HepG2 (cell line): ENCODE results near the gene C19orf38. TPM values are rescaled to one million over a fixed set of nuclear protein-coding genes. Genes with fewer than 3 reads are reported as not detected.

Experiments used
- AGO2 ChIP-seq: fragments of 200-400 bp; formaldehyde crosslinking; optimal IDR thresholded peaks from 2 replicates; pipeline ENCODE3; 2017; ENCODE audit warnings: mild to moderate bottlenecking, low read depth, low read length, moderate library complexity
- ATF1 ChIP-seq: IDR thresholded peaks from 2 replicates; pipeline ENCODE4 v1.6.1; 2016; ENCODE audit warnings: mild to moderate bottlenecking, control low read depth
- BCL3 ChIP-seq: sonication (generic); formaldehyde crosslinking; IDR thresholded peaks from 2 replicates; pipeline ENCODE4 v1.5.1; 2020; ENCODE audit warnings: mild to moderate bottlenecking, missing genetic modification reagents, moderate library complexity
- CHCHD3 ChIP-seq: sonication (generic); formaldehyde crosslinking; IDR thresholded peaks from 2 replicates; pipeline ENCODE4 v1.8.0; 2022; ENCODE audit warnings: mild to moderate bottlenecking, missing genetic modification reagents, moderate library complexity
- DR1 ChIP-seq: sonication (generic); formaldehyde crosslinking; IDR thresholded peaks from 2 replicates; pipeline ENCODE4 v1.8.0; 2021; ENCODE audit warnings: mild to moderate bottlenecking, missing genetic modification reagents, inconsistent platforms
- ELF4 ChIP-seq: sonication (generic); formaldehyde crosslinking; IDR thresholded peaks from 2 replicates; pipeline ENCODE4 v1.5.0; 2020; ENCODE audit warnings: missing genetic modification reagents, mild to moderate bottlenecking, moderate library complexity, borderline replicate concordance
- GATAD2A ChIP-seq: IDR thresholded peaks from 2 replicates; pipeline ENCODE4 v1.6.1; 2016
- MXI1 ChIP-seq: IDR thresholded peaks from 3 replicates; pipeline ENCODE4 v1.6.1; 2012; ENCODE audit warnings: low read depth, low read length, inconsistent platforms, borderline replicate concordance
- SKIL ChIP-seq: sonication (generic); formaldehyde crosslinking; IDR thresholded peaks from 2 replicates; pipeline ENCODE4 v1.8.0; 2022; ENCODE audit warnings: missing genetic modification reagents, mild to moderate bottlenecking, moderate library complexity, borderline replicate concordance
- SNAPC4 ChIP-seq: sonication (generic); formaldehyde crosslinking; IDR thresholded peaks from 2 replicates; pipeline ENCODE4 v1.4.0; 2020; ENCODE audit warnings: mild to moderate bottlenecking, missing genetic modification reagents
- THAP11 ChIP-seq: IDR thresholded peaks from 2 replicates; pipeline ENCODE4 v1.6.1; 2016; ENCODE audit warnings: missing biosample characterization, missing genetic modification reagents
- ZNF180 ChIP-seq: sonication (generic); formaldehyde crosslinking; IDR thresholded peaks from 2 replicates; pipeline ENCODE4 v1.4.0; 2020; ENCODE audit warnings: low read depth, missing genetic modification reagents, borderline replicate concordance
- ZNF253 ChIP-seq: sonication (generic); formaldehyde crosslinking; IDR thresholded peaks from 2 replicates; pipeline ENCODE4 v1.8.0; 2022; ENCODE audit warnings: mild to moderate bottlenecking, missing genetic modification reagents, borderline replicate concordance
- ZNF256 ChIP-seq: sonication (generic); formaldehyde crosslinking; conservative IDR thresholded peaks from 2 replicates; pipeline ENCODE4 v1.4.0; 2020; ENCODE audit warnings: missing genetic modification reagents
- ZNF382 ChIP-seq: sonication (generic); formaldehyde crosslinking; IDR thresholded peaks from 2 replicates; pipeline ENCODE4 v1.5.0; 2020; ENCODE audit warnings: missing genetic modification reagents, mild to moderate bottlenecking, borderline replicate concordance
- ZNF44 ChIP-seq: sonication (generic); formaldehyde crosslinking; IDR thresholded peaks from 2 replicates; pipeline ENCODE4 v1.5.1; 2020; ENCODE audit warnings: mild to moderate bottlenecking, missing genetic modification reagents
- ZNF501 ChIP-seq: sonication (generic); formaldehyde crosslinking; IDR thresholded peaks from 2 replicates; pipeline ENCODE4 v1.5.1; 2020; ENCODE audit warnings: mild to moderate bottlenecking, moderate library complexity, missing genetic modification reagents
- ZNF720 ChIP-seq: sonication (generic); formaldehyde crosslinking; IDR thresholded peaks from 2 replicates; pipeline ENCODE4 v1.4.0; 2020; ENCODE audit warnings: missing genetic modification reagents
- ZNF766 ChIP-seq: sonication (generic); formaldehyde crosslinking; IDR thresholded peaks from 2 replicates; pipeline ENCODE4 v1.5.0; 2020; ENCODE audit warnings: missing genetic modification reagents, borderline replicate concordance
- ZNF788 ChIP-seq: sonication (generic); formaldehyde crosslinking; IDR thresholded peaks from 2 replicates; pipeline ENCODE4 v1.5.0; 2020; ENCODE audit warnings: mild to moderate bottlenecking, missing genetic modification reagents, borderline replicate concordance
- ZSCAN29 ChIP-seq: sonication (generic); formaldehyde crosslinking; conservative IDR thresholded peaks from 2 replicates; pipeline ENCODE4 v1.4.0; 2020; ENCODE audit warnings: mild to moderate bottlenecking, missing genetic modification reagents
- polyA plus RNA-seq, 8 experiments: library from polyadenylated mRNA; depleted of rRNA in 3 of 8; stranded (reverse) in 7 of 8; unstranded in 1 of 8; fragments of >200 nt; fragmentation: Illumina TruSeq in 4 of 8; extraction: Trizol in 4 of 8; gene quantifications; 2 replicates each; pipeline versions ENCODE4 v1.2.1 to v1.2.3, GENCODE V29; 2011 to 2016; ENCODE audit warnings: low read depth in 4 of 8, missing spikeins in 1 of 8, mixed read lengths in 1 of 8; ENCODE audit not compliant: insufficient read depth in 1 of 8
- total RNA-seq, 5 experiments: library from RNA; depleted of rRNA; stranded (reverse); fragments of >200 nt; fragmentation: Illumina TruSeq; extraction: Trizol; gene quantifications; 2 replicates each; pipeline ENCODE4 v1.2.3, GENCODE V29; 2016; ENCODE audit warnings: low read depth in 1 of 5

Gene C19orf38
- total and polyA plus RNA-seq, 2 of the 13 experiments (the other 11 are each of a cell fraction or from before 2014, with no cell fraction given): 0.11 TPM; not detected in 1

- TF ChIP-seq SKIL (CRISPR knock-in tag) (no peak), ZNF180 (CRISPR knock-in tag) (no peak), ZSCAN29 (CRISPR knock-in tag) (peak; percentile 68; the same call in 1 of the 2 replicates), AGO2 (no peak), ZNF501 (CRISPR knock-in tag) (peak; percentile 90), THAP11 (CRISPR knock-in tag) (peak; percentile 72), CHCHD3 (CRISPR knock-in tag) (no peak), SNAPC4 (CRISPR knock-in tag) (no peak; the same call in 1 of the 2 replicates), ZNF253 (peak; percentile 93; the same call in 1 of the 2 replicates), ELF4 (CRISPR knock-in tag) (no peak), ZNF256 (peak; percentile 80; the same call in 1 of the 2 replicates), ZNF382 (CRISPR knock-in tag) (no peak), ZNF720 (CRISPR knock-in tag) (0 out of 2 replicates have a peak, but pooled peaks have one; percentile 74), ZNF788 (CRISPR knock-in tag) (no peak), ZNF44 (CRISPR knock-in tag) (peak; percentile 71; the same call in 1 of the 2 replicates), GATAD2A (CRISPR knock-in tag) (peak; percentile 68; the same call in 1 of the 2 replicates), ZNF766 (CRISPR knock-in tag) (peak; percentile 83; the same call in 1 of the 2 replicates), BCL3 (peak; percentile 68), MXI1 (peak; percentile 69; the same call in 1 of the 3 replicates), ATF1 (no peak; the same call in 1 of the 2 replicates), DR1 (CRISPR knock-in tag) (peak; percentile 6; the same call in 1 of the 2 replicates)
Observed at GRCh38 chr19:10836479-10837330, 11.5 kb upstream of the C19orf38 start (continued).
